ENCODE data around the gene EPHA10.

EPHA10 gene

DNA sequence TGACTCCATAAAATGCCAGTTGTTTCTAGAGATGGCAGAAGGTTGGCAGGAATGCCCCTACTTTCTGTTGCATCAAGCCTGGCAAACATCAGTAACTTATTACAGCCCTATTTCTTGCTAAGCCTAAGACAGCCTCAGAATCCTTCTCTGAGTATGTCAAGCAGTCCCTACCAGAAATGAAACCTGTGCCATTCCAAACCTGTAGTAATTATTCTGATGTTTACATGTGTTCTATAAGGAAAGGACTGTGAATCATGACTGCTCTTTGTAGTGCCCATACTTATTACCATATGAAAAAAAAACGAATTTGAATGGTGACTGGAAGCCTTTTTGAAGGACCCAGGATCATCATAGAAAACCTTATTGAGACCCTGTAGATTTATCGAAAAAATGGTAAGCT lies 67.2 kb downstream of the EPHA10 start:
- TF ChIP-seq GABPA (IDR thresholded peaks at IDR 0.05; ENCODE audit: low read depth) (no peak), POLR2AphosphoS5 (IDR thresholded peaks at IDR 0.05; ENCODE audit: low read depth) (no peak), SPI1 (IDR thresholded peaks at IDR 0.05; ENCODE audit: borderline replicate concordance, low read depth) (no peak)
- TF ChIP-seq, protein P1, sequence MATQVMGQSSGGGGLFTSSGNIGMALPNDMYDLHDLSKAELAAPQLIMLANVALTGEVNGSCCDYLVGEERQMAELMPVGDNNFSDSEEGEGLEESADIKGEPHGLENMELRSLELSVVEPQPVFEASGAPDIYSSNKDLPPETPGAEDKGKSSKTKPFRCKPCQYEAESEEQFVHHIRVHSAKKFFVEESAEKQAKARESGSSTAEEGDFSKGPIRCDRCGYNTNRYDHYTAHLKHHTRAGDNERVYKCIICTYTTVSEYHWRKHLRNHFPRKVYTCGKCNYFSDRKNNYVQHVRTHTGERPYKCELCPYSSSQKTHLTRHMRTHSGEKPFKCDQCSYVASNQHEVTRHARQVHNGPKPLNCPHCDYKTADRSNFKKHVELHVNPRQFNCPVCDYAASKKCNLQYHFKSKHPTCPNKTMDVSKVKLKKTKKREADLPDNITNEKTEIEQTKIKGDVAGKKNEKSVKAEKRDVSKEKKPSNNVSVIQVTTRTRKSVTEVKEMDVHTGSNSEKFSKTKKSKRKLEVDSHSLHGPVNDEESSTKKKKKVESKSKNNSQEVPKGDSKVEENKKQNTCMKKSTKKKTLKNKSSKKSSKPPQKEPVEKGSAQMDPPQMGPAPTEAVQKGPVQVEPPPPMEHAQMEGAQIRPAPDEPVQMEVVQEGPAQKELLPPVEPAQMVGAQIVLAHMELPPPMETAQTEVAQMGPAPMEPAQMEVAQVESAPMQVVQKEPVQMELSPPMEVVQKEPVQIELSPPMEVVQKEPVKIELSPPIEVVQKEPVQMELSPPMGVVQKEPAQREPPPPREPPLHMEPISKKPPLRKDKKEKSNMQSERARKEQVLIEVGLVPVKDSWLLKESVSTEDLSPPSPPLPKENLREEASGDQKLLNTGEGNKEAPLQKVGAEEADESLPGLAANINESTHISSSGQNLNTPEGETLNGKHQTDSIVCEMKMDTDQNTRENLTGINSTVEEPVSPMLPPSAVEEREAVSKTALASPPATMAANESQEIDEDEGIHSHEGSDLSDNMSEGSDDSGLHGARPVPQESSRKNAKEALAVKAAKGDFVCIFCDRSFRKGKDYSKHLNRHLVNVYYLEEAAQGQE (IDR thresholded peaks at IDR 0.05; ENCODE audit: insufficient replicate concordance, low read depth): no peak
- TF ChIP-seq, protein P2, sequence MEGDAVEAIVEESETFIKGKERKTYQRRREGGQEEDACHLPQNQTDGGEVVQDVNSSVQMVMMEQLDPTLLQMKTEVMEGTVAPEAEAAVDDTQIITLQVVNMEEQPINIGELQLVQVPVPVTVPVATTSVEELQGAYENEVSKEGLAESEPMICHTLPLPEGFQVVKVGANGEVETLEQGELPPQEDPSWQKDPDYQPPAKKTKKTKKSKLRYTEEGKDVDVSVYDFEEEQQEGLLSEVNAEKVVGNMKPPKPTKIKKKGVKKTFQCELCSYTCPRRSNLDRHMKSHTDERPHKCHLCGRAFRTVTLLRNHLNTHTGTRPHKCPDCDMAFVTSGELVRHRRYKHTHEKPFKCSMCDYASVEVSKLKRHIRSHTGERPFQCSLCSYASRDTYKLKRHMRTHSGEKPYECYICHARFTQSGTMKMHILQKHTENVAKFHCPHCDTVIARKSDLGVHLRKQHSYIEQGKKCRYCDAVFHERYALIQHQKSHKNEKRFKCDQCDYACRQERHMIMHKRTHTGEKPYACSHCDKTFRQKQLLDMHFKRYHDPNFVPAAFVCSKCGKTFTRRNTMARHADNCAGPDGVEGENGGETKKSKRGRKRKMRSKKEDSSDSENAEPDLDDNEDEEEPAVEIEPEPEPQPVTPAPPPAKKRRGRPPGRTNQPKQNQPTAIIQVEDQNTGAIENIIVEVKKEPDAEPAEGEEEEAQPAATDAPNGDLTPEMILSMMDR (IDR thresholded peaks at IDR 0.05; ENCODE audit: insufficient read depth, low read length): no peak
- no peaks in the 10 kb centered on the region for H3K27me3 ChIP-seq (ENCODE audit: insufficient read depth, poor library complexity, severe bottlenecking)
- no peak overlapping the region for H3K27ac ChIP-seq (replicated peaks)
- no peak overlapping the region for H3K4me3 ChIP-seq (replicated peaks; ENCODE audit: insufficient read depth, low read length)
- no peak for DNase-seq (ENCODE audit: low read depth in 1 of 2, low spot score in 1 of 2)

DNA sequence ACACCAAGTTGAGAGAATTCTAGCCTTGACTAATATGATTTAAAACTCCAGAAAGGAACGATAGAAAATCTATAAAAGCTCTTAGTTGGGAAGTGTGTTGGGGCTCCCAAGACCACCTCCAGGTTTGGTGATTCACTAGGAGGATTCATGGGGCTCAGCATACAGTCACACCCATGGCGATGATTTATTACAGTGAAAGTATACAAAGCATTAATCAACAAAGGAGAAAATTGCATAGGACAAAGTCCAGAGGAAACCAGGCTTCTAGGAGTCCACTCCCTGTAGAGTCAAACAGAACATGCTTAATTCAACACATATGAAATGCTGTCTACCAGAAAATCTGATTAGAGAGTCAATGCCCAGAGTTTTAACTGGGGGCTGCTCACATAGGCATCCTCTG lies 67.8 kb downstream of the EPHA10 start:
- TF ChIP-seq POLR2AphosphoS5 (IDR thresholded peaks at IDR 0.05; ENCODE audit: low read depth): no peak
- TF ChIP-seq, protein P1 (IDR thresholded peaks at IDR 0.05; ENCODE audit: insufficient replicate concordance, low read depth): no peak
- TF ChIP-seq, protein P2 (IDR thresholded peaks at IDR 0.05; ENCODE audit: insufficient read depth, low read length): no peak
- no peak for TF ChIP-seq SPI1 (IDR thresholded peaks at IDR 0.05; ENCODE audit: borderline replicate concordance, low read depth)
- TF ChIP-seq GABPA (IDR thresholded peaks at IDR 0.05; ENCODE audit: low read depth): no peak
- H3K4me3 ChIP-seq (replicated peaks; ENCODE audit: insufficient read depth, low read length): no peak overlapping the region
- H3K27ac ChIP-seq (replicated peaks): no peak overlapping the region
- H3K27me3 ChIP-seq (ENCODE audit: insufficient read depth, poor library complexity, severe bottlenecking): no peaks in the 10 kb centered on the region
- DNase-seq (ENCODE audit: low read depth in 1 of 2, low spot score in 1 of 2): no peak

DNA sequence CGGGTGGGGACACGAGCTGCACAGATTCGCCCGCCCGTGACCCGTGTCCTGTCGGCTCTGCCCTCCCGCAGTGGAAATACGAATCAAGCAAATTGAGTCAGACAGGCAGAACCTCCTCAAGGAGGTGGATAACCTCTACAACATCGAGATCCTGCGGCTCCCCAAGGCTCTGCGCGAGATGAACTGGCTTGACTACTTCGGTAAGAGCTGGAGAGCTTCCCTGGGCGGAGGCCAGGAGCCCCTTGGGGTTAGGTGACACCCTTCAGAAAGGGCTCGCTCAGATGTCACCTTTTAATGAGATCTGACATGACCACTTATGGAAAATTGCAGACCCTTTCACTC lies 72.1 kb downstream of the EPHA10 start:
- H3K27me3 ChIP-seq (ENCODE audit: insufficient read depth, poor library complexity, severe bottlenecking): no peaks in the 10 kb centered on the region
- DNase-seq (ENCODE audit: low read depth in 1 of 2, low spot score in 1 of 2): no peak
- TF ChIP-seq, protein P2 (IDR thresholded peaks at IDR 0.05; ENCODE audit: insufficient read depth, low read length): no peak
- TF ChIP-seq SPI1 (IDR thresholded peaks at IDR 0.05; ENCODE audit: borderline replicate concordance, low read depth) (no peak), POLR2AphosphoS5 (IDR thresholded peaks at IDR 0.05; ENCODE audit: low read depth) (no peak)
- TF ChIP-seq, protein P1 (IDR thresholded peaks at IDR 0.05; ENCODE audit: insufficient replicate concordance, low read depth): no peak
- peak overlapping the region; percentile 87 for H3K27ac ChIP-seq (replicated peaks)
- peak overlapping the region; percentile 98 for H3K4me3 ChIP-seq (replicated peaks; ENCODE audit: insufficient read depth, low read length)
